GM08714 (cell line): ENCODE measurements around the gene ELMO1.
"Not testable (repeated sequence)": the region's sequence is repeated elsewhere in the genome, so short reads cannot be mapped to it uniquely, and the experiment has no call there.

ENCODE experiments used
- H3K4me3 ChIP-seq: fragments of 200-500 bp; sonication (Bioruptor generic); 2 replicates; pipeline ENCODE4 v1.5.1; 2014; ENCODE audit warnings: mild to moderate bottlenecking, low read length, inconsistent platforms
- ZNF274 ChIP-seq: IDR thresholded peaks from 2 replicates; pipeline ENCODE4 v1.6.1; 2012; ENCODE audit warnings: mild to moderate bottlenecking, low read depth, low read length

ELMO1 gene

DNA sequence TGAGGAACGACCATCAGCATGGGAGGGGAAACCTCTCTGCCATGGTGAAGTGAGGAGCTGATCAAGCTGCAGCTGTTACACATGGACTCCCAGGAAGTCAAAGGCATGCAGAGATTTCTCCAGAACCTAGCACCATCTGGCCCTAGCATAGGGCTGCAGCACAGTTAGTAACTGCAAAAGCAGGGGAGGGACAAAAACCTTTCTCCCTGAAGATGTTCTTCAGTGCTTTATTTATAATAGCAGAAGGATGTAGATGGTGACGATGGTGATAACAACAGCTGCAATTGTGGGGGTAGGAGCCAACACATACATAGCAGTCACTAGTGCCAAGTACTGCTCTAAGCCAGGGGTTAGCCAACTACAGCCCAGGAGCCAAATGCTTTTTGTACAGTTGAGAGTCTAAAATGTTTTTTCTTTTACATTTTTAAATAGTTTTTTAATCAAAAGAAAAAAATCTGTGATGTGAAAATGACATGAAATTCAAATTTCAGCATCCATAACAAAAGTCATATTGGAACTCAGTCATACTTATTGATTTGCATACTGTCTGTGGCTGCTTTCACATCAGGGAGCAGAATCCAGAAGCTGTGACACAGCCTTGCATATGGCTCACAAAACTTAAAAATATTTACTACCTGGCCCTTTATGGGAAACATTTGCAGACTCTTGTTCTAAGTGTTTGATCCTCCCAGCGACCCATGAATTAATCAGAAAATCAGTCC, 299.5 kb downstream of the ELMO1 start:
- H3K4me3 ChIP-seq: no peak overlapping the region
- no peak for TF ChIP-seq ZNF274

DNA sequence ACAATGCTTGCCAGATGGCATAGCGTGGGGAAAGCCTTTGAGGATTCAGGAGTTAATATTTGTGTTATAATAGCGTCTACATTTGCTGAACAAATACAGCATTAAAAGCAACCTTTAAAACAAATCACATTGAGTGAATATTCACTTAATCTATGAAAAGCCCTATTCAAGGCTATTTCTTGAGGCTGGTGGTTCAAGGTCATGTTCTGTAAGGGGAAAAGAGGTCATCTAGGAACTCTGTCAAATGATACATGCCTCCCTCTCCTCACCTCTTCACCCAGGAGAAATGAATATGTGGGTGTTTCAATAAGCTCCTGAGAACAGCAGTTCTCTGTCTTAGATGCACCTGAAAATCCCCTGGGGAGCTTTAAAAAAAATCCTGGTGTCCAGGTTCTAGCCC, 303.0 kb downstream of the ELMO1 start:
- TF ChIP-seq ZNF274: no peak
- no peak overlapping the region for H3K4me3 ChIP-seq

DNA sequence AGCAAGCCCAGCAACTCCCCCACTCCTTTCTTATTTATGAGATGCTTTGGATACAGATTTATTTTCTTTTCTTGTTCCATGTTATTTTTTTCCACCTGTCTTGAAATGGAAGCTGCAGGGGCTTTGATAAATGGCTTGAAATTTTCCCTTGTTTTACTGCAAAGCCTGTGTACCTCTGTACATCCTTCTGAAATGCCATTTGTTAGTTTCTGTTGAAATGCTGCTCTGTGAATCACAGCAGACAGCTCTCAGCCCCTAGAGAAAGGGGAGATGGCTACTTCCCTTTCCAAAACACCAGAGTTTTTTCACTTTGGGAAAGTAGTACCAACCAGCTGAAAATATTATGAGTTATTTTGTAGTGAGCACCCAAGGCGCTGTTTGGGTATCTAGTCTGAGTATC, 304.2 kb downstream of the ELMO1 start:
- no peak overlapping the region for H3K4me3 ChIP-seq
- TF ChIP-seq ZNF274: no peak

DNA sequence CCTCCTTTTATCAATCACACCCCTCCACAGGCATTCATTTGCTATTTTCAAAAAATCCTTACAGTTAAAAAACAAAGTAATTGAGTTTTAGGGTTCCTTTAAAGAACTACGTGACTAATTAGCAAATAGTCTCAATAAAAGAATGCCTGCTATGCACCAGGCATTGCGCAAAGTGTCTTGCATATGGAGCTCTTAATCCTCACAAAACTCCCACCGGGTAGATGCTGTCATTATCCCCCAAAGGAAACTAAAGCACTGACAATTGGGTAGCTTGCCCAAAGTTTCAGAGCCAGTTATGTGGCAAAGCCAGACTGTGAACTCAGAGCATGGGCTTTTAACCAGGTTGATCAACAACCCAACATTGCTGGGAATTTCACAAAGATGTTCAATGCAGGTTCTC, 305.7 kb downstream of the ELMO1 start:
- H3K4me3 ChIP-seq: no peak overlapping the region
- no peak for TF ChIP-seq ZNF274

DNA sequence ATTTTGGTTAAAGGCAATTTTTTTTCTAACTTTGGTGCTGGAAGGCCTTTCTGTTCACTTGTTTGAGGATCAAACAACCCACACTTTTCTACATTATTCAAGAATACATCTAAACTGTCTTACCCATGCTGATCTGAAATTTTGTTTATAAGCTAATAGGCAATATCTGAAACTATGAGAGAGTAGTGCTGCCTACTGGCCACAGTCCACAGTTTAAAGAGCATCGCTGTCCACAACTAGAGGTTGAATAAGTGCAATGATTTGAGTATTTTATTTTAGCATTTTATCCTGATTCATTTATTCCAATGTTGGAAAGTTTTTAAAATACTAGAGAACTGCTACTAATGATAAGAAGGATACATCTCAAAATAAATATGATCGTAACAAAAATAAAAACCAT, 306.9 kb downstream of the ELMO1 start:
- no peak overlapping the region for H3K4me3 ChIP-seq
- TF ChIP-seq ZNF274: no peak

DNA sequence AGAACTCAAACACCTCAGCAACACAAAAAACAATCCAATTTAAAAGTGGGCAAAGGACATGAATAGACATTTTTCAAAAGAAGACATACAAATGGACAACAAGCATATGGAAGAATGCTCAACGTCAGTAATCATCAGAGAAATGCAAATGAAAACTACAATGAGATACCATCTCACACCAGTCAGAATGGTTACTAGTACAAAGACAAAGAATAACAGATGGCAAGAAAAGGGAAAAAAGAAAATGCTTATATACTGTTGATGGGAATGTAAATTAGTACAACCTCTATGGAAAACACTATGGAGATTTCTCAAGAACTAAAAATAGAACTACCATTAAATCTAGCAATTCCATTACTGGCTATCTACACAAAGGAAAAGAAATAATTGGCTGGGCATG, 314.8 kb downstream of the ELMO1 start:
- not testable (repeated sequence) for H3K4me3 ChIP-seq

DNA sequence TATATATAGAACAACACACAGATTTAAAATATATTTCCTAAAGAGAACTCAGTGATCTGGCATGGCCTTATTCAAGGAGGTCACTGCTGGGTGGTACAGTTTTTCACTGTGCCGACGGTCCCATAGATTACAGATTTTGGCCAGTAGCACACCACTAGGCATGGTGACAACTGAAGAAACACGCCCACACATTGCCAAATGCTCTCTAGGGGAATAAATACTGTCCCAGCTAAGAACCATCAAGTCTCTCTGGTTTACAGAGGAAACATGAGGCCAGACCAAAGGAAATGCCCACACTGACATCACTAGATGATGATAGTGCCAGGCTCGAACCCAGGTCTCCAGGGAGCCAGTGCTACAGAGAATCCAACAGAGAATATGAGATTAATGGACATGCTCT, 316.8 kb downstream of the ELMO1 start:
- TF ChIP-seq ZNF274: no peak
- no peak overlapping the region for H3K4me3 ChIP-seq

DNA sequence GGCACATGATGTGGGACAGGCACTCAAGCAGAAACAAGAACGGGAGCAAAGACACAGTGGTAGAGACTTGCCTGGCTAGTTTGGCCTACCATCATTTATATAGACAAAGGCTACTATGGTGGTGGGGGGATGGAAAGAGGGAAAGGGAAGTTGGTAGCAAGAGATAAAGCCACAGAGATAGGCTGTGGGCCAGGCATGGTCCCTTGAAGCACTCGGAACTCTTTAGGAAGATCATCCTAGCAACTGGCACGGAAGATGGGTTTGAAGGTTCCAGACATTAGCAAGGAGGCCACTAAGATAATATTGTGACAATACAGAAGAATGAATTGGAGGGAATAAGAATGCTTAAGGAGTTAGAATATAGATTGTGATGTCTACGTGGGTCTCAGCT, 319.6 kb downstream of the ELMO1 start:
- no peak for TF ChIP-seq ZNF274

DNA sequence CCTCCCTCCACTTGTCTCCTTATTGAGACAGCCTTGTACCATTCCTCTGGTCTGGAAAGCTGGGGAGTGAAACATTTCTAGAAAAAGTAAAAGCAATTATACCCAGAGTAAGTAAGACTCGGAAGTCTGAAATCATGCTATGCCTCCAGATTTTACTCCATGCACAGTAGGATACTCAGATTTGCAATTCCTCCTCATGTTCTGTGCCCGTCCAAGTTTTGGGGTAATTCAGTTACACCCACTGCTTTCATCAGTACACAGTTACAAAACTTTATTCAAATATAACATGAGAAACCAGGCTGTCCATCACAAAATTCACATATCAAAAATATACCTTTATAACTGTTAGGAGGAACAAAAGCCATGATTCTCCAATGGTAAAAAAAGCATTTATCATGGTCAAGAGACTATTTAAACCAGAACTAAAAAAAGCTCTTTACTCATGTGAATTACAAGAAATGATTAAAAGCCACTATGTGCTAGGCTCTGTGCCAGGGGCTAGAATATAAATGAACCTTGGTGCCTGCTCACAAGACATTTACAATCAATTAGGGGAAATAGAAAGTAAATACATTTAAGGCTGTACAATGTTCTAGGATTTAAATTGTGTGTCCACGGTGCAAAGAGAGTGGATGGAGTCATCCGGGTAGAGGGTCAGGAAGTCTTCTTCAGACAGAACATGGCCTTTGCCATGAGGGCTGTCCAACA, 320.2 kb downstream of the ELMO1 start:
- H3K4me3 ChIP-seq: no peak overlapping the region
- no peak for TF ChIP-seq ZNF274

More for the DNA sequence above, 319.6 kb downstream of the ELMO1 start:
- H3K4me3 ChIP-seq: no peak overlapping the region

DNA sequence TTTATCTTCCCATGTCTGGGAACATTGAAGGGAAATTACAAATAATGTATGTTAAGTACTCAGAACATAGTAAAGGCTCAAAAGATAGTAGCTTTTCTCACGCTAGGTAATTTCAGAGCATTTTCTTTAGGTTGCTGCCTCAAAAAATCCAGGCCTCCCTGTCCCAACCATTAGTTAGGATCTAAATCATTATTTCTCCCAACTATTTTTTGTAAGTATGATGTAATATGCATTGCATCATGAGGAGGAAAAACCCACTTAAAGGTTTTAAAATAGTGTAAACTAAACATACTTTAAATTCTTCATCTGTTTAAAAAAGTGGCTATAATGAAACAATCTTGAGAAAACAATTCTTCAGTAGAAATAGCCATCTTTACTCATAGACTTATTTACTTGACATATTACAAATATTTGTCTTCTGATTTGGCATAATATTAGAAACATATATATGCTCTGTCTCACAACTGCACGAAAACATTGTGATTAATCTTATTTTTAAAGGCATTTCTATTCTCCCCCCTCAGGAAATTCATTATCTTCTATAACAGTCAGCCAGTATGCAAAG, 329.3 kb downstream of the ELMO1 start:
- no peak for TF ChIP-seq ZNF274
- no peak overlapping the region for H3K4me3 ChIP-seq

DNA sequence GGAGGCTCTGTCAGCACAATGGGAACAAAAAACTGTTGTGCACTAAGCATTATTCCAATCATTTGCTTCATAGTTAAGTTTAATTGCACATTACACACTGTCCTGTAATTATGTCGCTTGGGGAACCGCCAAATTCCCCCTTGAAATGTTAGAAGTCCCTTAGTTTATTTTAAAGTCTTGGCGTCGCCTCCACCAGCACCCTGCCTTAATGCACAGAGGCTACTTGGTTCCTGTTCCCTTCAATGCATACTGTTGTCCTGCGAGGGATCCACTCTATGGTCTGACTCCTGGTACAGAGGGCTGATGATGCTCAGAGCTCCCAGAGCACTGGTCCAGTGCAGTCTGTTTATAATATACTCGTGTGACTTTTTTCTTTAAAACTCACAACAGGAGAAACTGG, 330.7 kb downstream of the ELMO1 start:
- no peak overlapping the region for H3K4me3 ChIP-seq
- TF ChIP-seq ZNF274: no peak

DNA sequence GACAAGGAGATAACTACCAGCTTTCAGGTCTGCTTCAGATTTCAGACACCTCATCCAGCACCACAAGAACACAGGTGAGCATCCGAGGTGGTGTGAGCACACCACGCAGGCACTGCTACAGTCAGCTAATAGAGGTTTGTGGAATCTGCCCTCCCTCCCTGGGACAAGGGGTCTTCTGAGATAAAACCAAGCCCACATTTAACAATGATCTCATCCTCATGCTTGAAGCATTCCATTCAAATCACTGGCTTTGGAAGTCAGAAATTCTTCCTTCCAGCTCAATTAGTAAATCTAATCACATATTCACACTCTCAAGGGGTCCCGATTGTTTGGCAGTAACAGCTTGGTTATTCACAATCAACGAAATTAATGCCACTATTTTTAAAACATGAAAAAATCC, 331.4 kb downstream of the ELMO1 start:
- H3K4me3 ChIP-seq: no peak overlapping the region
- no peak for TF ChIP-seq ZNF274

DNA sequence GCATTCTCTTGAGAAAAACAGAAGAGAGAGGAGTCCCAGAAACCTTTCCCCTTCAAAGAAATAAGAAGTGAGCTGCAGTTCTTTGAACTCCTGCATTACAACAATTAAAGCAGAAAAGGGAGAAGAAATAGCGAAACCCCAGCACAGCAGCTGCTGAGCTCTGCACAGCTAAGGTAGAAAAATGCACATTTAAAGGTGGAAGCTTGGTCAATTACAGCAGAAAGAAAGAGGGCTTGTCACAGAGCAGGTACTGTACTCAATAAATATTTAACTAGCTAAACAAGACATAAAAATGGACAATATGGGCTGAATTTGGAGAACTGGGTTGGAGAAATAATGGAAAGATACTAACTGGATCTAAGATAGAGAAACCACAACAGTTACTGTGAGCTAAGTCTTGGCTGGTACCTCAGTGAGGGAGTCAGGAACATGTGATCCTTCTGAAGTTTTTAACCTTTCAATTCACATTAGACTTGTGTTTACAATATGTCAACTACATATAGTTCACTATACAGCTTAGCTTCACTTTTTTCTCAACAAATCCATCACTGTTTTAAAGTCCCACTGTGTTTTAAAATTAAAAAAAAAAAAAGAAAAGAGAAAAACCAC, 332.5 kb downstream of the ELMO1 start:
- H3K4me3 ChIP-seq: no peak overlapping the region

DNA sequence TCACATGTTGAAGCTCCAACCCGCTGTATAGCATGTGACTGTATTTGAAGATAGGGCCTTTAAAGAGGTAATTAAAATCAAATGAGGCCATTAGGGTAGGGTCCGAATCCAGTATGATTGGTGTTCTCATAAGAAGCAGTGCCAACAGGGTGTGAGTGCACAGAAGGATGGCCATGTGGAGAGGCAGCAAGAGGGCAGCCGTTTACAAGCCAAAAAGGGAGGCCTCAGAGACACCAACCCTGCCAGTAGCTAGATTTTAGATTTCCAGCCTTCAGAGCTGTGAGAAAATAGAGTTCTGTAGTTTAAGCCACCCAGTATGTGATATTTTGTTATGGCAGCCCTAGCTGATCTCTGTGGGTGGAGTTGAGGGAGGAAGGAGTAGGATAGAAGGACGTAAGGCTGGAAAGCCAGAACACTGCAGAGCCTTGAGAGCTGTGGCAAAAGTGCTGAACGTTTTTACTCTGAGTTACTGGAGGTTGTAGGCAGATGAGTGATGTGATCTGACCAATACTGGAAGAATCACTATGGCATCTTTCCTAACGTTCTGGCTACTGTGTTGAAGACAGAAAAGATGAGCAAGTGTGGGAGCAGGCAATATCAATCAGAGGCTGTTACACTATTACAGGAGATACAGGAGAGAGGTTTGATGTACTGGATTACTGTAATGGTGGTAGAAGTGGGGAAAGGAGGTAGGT, 334.9 kb downstream of the ELMO1 start:
- no peak for TF ChIP-seq ZNF274
- no peak overlapping the region for H3K4me3 ChIP-seq

More for the DNA sequence above, 332.5 kb downstream of the ELMO1 start:
- no peak for TF ChIP-seq ZNF274
